ENCODE results near the gene PRDX4.
"Not testable (repeated sequence)": the region's sequence is repeated elsewhere in the genome, so short reads cannot be mapped to it uniquely, and the experiment has no call there.

The PRDX4 gene

GRCh38 chrX:23667239-23668177 is at the start of gene PRDX4:
PRDX4 (plus strand) TSS chrX:23667493; CDS start chrX:23667571, 78 bp downstream.
- DNase-seq, result peak; percentile 89

- DNase-seq, result no peak
These were observed 45.5 kb upstream of the PRDX4 start for GRCh38 chrX:23621621-23622265.

- no peak for DNase-seq
These were observed 43.5 kb upstream of the PRDX4 start for GRCh38 chrX:23623797-23624196.

- no peak for DNase-seq
These were observed 40.6 kb upstream of the PRDX4 start for GRCh38 chrX:23626651-23627050.

- DNase-seq, result no peak
These were observed 39.2 kb upstream of the PRDX4 start for GRCh38 chrX:23628131-23628530.

GRCh38 chrX:23631136-23631535 is 36.2 kb upstream of the PRDX4 start:
- DNase-seq, result no peak

- no peak for DNase-seq
These were observed 33.3 kb upstream of the PRDX4 start for GRCh38 chrX:23633834-23634580.

- DNase-seq, result no peak
These were observed 30.1 kb upstream of the PRDX4 start for GRCh38 chrX:23637187-23637586.

- DNase-seq, result no peak
These were observed 24.3 kb upstream of the PRDX4 start for GRCh38 chrX:23643020-23643419.

- no peak for DNase-seq
These were observed 22.5 kb upstream of the PRDX4 start for GRCh38 chrX:23644744-23645143.

- no peak for DNase-seq
These were observed 11.2 kb upstream of the PRDX4 start for GRCh38 chrX:23656091-23656490.

GRCh38 chrX:23656684-23657083 is 10.6 kb upstream of the PRDX4 start:
- DNase-seq, result no peak

- no peak for DNase-seq
These were observed 8.0 kb upstream of the PRDX4 start for GRCh38 chrX:23659339-23659738.

- not testable (repeated sequence) for DNase-seq
These were observed 7.1 kb upstream of the PRDX4 start for GRCh38 chrX:23660083-23660765.

GRCh38 chrX:23660766-23661132 is 6.5 kb upstream of the PRDX4 start:
- no peak for DNase-seq

GRCh38 chrX:23661671-23662070 is 5.6 kb upstream of the PRDX4 start:
- peak; percentile 34 for DNase-seq

- DNase-seq, result peak; percentile 73
These were observed 5.1 kb upstream of the PRDX4 start for GRCh38 chrX:23662187-23662586.

GRCh38 chrX:23662853-23663252 is 4.4 kb upstream of the PRDX4 start:
- DNase-seq, result peak; percentile 67

- no peak for DNase-seq
These were observed 2.8 kb upstream of the PRDX4 start for GRCh38 chrX:23664496-23664895.

- DNase-seq, result no peak
These were observed 1.0 kb upstream of the PRDX4 start for GRCh38 chrX:23666282-23666681.

- DNase-seq, result no peak
These were observed 1.0 kb downstream of the PRDX4 start for GRCh38 chrX:23668335-23668734.

GRCh38 chrX:23670528-23670927 is 3.2 kb downstream of the PRDX4 start:
- no peak for DNase-seq

GRCh38 chrX:23673108-23673507 is 5.8 kb downstream of the PRDX4 start:
- DNase-seq, result no peak

Measured in activated CD4-positive, alpha-beta T cell treated with anti-CD3 and anti-CD28 coated beads, Interleukin-10, Interleukin-2, amounts not matched to agents 100 ng/mL and 50 ng/mL, durations not matched to agents 16 hours and 8 hours (primary cell).